B cell (primary cell): Measurements from ENCODE around the gene BRF1. TPM values are rescaled to one million over a fixed set of nuclear protein-coding genes. Genes with fewer than 3 reads are reported as not detected.

Source experiments
- ATAC-seq: fragments of 200-7000 bp; cut with Tn5 transposase; one replicate; pipeline ENCODE4 v1.10.0; 2021; ENCODE audit warnings: low read depth, mild to moderate bottlenecking, moderate number of reproducible peaks, moderate library complexity
- CTCF ChIA-PET: fragments of 350-600 bp; sonication (Branson Sonifier 250); formaldehyde crosslinking; loops from one replicate; lab custom pipeline; 2021; ENCODE audit warnings: antibody characterized with exemption, inconsistent platforms; lab: Charles Lee
- POLR2A ChIA-PET: fragments of 350-600 bp; sonication (Branson Sonifier 250); formaldehyde crosslinking; loops from one replicate; lab custom pipeline; 2021; ENCODE audit warnings: antibody characterized with exemption; lab: Charles Lee
- DNase-seq: peaks from one replicate; pipeline ENCODE4 v3.0.0; 2013
- H2AFZ ChIP-seq: 2 replicates; pipeline ENCODE4 v1.6.1; 2012; ENCODE audit warnings: mild to moderate bottlenecking, low read depth, low read length; ENCODE audit not compliant: insufficient read depth, poor library complexity, severe bottlenecking
- H3K27ac ChIP-seq, 2 donors: 1 replicate in 1 of 2; 2 replicates in 1 of 2; pipeline ENCODE4 v1.5.1; 2012 to 2013; ENCODE audit warnings: low read length in 2 of 2, mild to moderate bottlenecking in 2 of 2, moderate library complexity in 1 of 2
- H3K27me3 ChIP-seq, 4 experiments: fragments of 200-600 bp in 1 of 4; sonication (generic) in 1 of 4; replicated peaks in 1 of 4; 1 replicate in 2 of 4; 2 replicates in 2 of 4; pipeline versions ENCODE4 v1.6.1 to v1.7.0; 2013 to 2016; ENCODE audit warnings: low read length in 3 of 4, mild to moderate bottlenecking in 2 of 4, mixed read lengths in 1 of 4, moderate library complexity in 1 of 4; ENCODE audit not compliant: insufficient read depth in 4 of 4, control insufficient read depth in 3 of 4; ENCODE audit errors: control extremely low read depth in 1 of 4
- H3K36me3 ChIP-seq, 2 experiments: replicated peaks in 1 of 2; 1 replicate in 1 of 2; 2 replicates in 1 of 2; pipeline versions ENCODE4 v1.6.1 to v1.7.1; 2013; ENCODE audit warnings: low read length in 1 of 2; ENCODE audit not compliant: insufficient read depth in 2 of 2, control insufficient read depth in 1 of 2; ENCODE audit errors: control extremely low read depth in 1 of 2, extremely low read depth in 1 of 2
- H3K4me1 ChIP-seq, 2 donors: fragments of 200-600 bp in 1 of 2; sonication (generic) in 1 of 2; 1 replicate in 1 of 2; 2 replicates in 1 of 2; pipeline versions ENCODE4 v1.5.1 to v1.6.1; 2013 to 2017; ENCODE audit warnings: low read length in 2 of 2; ENCODE audit not compliant: control insufficient read depth in 2 of 2, insufficient read depth in 2 of 2
- H3K4me2 ChIP-seq: replicated peaks from 2 replicates; pipeline ENCODE3; 2012; ENCODE audit warnings: mild to moderate bottlenecking, low read depth, low read length; ENCODE audit not compliant: poor library complexity, severe bottlenecking
- H3K4me3 ChIP-seq, 5 experiments: fragments of 200-600 bp in 1 of 5; sonication (generic) in 1 of 5; 1 replicate in 3 of 5; 2 replicates in 2 of 5; pipeline versions ENCODE4 v1.5.1 to v1.7.0; 2011 to 2016; ENCODE audit warnings: low read length in 4 of 5, mild to moderate bottlenecking in 4 of 5, low read depth in 2 of 5, control low read depth in 1 of 5, moderate library complexity in 1 of 5; ENCODE audit not compliant: insufficient read depth in 1 of 5; ENCODE audit errors: control extremely low read depth in 1 of 5, extremely low read depth in 1 of 5
- H3K79me2 ChIP-seq: fragments of 200-600 bp; sonication (generic); one replicate; pipeline ENCODE4 v1.6.0; 2016; ENCODE audit warnings: low read length; ENCODE audit not compliant: control insufficient read depth, insufficient read depth
- H3K9ac ChIP-seq: fragments of 200-600 bp; sonication (generic); 2 replicates; pipeline ENCODE4 v1.6.1; 2017; ENCODE audit warnings: mild to moderate bottlenecking, low read length, moderate library complexity
- H3K9me3 ChIP-seq, 3 donors: one replicate each; pipeline versions ENCODE4 v1.6.1 to v1.7.1; 2013; ENCODE audit warnings: low read length in 2 of 3; ENCODE audit not compliant: control insufficient read depth in 2 of 3, insufficient read depth in 1 of 3; ENCODE audit errors: control extremely low read depth in 1 of 3
- H4K20me1 ChIP-seq: 2 replicates; pipeline ENCODE4 v1.6.0; 2012; ENCODE audit warnings: mild to moderate bottlenecking, low read length; ENCODE audit not compliant: insufficient read depth, control insufficient read depth, poor library complexity, severe bottlenecking
- H3K27ac Mint-ChIP-seq: one replicate; pipeline ENCODE4 v1.8.0; 2021; ENCODE audit warnings: mixed read lengths
- H3K27me3 Mint-ChIP-seq: one replicate; pipeline ENCODE4 v1.8.0; 2021; ENCODE audit warnings: mixed read lengths
- H3K4me1 Mint-ChIP-seq: one replicate; pipeline ENCODE4 v1.8.0; 2021; ENCODE audit warnings: mixed read lengths
- H3K4me3 Mint-ChIP-seq: one replicate; pipeline ENCODE4 v1.8.0; 2021; ENCODE audit warnings: mixed read lengths
- H3K9me3 Mint-ChIP-seq: one replicate; pipeline ENCODE4 v1.8.0; 2022; ENCODE audit warnings: mixed read lengths; ENCODE audit not compliant: insufficient read depth
- EZH2 ChIP-seq: IDR thresholded peaks from 2 replicates; pipeline ENCODE4 v1.6.1; 2012; ENCODE audit warnings: borderline replicate concordance, low read depth, mild to moderate bottlenecking, moderate library complexity, low read length; ENCODE audit not compliant: insufficient read depth, poor library complexity, severe bottlenecking
- WGBS: methylation state at CpG from one replicate; pipeline ENCODE4 v1.1.5; 2013; ENCODE audit warnings: missing lambda C conversion rate; ENCODE audit not compliant: insufficient coverage; 5-methylcytosine and 5-hydroxymethylcytosine counted together
- intact Hi-C: fragments of 100-400 bp; cut with micrococcal nuclease; formaldehyde crosslinking; loops from one replicate; pipeline ENCODE4 v1.10.0; 2022
- polyA plus RNA-seq: library from polyadenylated mRNA; depleted of rRNA; stranded (reverse); fragments of >200 nt; gene quantifications from 2 replicates; pipeline ENCODE4 v1.2.3, GENCODE V29; 2012
- total RNA-seq, 2 donors: library from RNA; stranded (reverse); fragments of 120-200 nt in 1 of 2; gene quantifications; 1 replicate in 1 of 2; 2 replicates in 1 of 2; pipeline versions ENCODE4 v1.2.3 to v1.2.4, GENCODE V29; 2013 to 2022
- TF ChIP-seq, protein P1 (sequence below): fragments of 200-600 bp; IDR thresholded peaks from one replicate; pipeline ENCODE4 v1.8.0; 2022; ENCODE audit warnings: antibody characterized with exemption, mild to moderate bottlenecking

Gene BRF1
- total and polyA plus RNA-seq, 2 donors (not counting 1 experiment from before 2014, with no cell fraction given), result 24.5 to 55.8 TPM

DNA sequence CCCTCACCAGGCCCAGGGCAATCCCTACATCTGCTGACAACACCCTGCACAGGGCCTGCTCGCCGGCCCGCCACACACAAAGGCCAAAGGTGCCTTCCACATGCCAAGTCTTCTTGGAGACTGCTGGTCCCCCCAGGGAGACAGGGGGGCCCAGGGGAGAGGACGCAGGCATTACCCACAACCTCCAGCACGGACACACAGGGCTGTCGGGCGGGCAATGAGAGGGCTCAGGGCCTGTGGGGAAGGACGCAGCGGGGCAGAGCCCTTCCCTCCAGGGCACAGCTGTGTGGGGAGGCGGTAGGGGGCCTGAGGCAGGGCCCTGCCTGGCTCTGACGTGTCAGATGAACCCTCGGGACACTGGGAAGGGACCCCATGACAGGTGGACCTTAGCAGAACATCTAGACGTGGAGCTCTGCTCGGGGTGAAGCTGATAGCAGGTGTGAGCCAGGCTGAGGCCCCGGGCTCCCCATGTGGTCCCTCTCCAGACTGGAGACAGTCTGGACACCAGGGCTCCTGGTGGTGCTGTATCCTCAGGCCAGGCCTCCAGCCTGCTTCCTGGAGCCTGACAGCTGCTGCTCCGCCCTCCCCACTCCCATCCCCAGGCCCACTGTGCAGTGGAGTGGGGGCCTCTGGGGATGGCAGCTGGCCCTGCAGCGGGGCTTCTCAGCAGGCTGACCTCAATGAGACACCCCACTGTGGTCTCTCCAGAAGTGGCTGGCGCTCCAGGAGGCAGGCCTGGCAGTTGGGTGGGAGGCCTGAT lies 88.1 kb downstream of the BRF1 start:
- Histone ChIP-seq H3K9ac (no peak overlapping the region), H4K20me1 (peaks cover 14% of the 10 kb centered on the region), H3K4me3 (no peak overlapping the region), H2AFZ (no peak overlapping the region), H3K27me3 (no peaks in the 10 kb centered on the region), H3K9me3 (peaks cover 0 to 7% (median 0%) of the 10 kb centered on the region in 3 donors), H3K27ac (no peak overlapping the region), H3K4me1 (no peaks in the 10 kb centered on the region), H3K4me2 (no peak overlapping the region), H3K79me2 (peaks cover 2% of the 10 kb centered on the region), H3K36me3 (peaks cover 2 to 27% of the 10 kb centered on the region in 2 experiments)
- intact Hi-C loops, result no loop called here
- Mint-ChIP-seq H3K9me3 (no peaks in the 10 kb centered on the region), H3K27me3 (no peaks in the 10 kb centered on the region), H3K4me3 (no peak overlapping the region), H3K4me1 (no peaks in the 10 kb centered on the region), H3K27ac (no peak overlapping the region)
- ATAC-seq (no peak), DNase-seq (no peak)
- no peak for TF ChIP-seq EZH2
- TF ChIP-seq, protein P1, sequence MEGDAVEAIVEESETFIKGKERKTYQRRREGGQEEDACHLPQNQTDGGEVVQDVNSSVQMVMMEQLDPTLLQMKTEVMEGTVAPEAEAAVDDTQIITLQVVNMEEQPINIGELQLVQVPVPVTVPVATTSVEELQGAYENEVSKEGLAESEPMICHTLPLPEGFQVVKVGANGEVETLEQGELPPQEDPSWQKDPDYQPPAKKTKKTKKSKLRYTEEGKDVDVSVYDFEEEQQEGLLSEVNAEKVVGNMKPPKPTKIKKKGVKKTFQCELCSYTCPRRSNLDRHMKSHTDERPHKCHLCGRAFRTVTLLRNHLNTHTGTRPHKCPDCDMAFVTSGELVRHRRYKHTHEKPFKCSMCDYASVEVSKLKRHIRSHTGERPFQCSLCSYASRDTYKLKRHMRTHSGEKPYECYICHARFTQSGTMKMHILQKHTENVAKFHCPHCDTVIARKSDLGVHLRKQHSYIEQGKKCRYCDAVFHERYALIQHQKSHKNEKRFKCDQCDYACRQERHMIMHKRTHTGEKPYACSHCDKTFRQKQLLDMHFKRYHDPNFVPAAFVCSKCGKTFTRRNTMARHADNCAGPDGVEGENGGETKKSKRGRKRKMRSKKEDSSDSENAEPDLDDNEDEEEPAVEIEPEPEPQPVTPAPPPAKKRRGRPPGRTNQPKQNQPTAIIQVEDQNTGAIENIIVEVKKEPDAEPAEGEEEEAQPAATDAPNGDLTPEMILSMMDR, result no peak
- 96% methylated on average over 17 of the region's 18 CpGs for WGBS
- ChIA-PET POLR2A (no interaction called here), CTCF (no interaction called here)

DNA sequence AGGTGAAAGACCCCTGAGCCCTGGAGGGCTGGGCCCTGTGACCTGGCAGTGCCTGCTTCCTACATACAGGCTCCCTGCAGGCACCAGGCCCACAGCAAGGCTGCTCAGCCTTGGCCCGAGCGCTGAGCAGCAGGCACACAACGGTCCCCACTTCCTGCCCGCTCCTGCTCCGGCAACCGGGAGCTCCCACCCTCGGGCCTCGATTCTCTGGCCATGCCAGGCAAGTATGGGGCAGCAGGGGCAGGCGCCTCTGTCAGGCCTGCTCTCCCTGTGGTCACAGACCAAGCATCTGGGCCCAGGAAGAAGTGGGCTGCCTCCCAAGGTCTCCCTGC lies 89.1 kb downstream of the BRF1 start:
- H2AFZ ChIP-seq, result no peak overlapping the region
- TF ChIP-seq, protein P1, result no peak
- no peak for TF ChIP-seq EZH2
- intact Hi-C loops, result no loop called here
- DNase-seq (no peak), ATAC-seq (no peak)
- WGBS, result 88% methylated on average over 9 of the region's 9 CpGs
- H3K79me2 ChIP-seq, result peaks cover 2% of the 10 kb centered on the region
- Mint-ChIP-seq H3K4me1 (no peaks in the 10 kb centered on the region), H3K27ac (no peak overlapping the region), H3K4me3 (no peak overlapping the region), H3K9me3 (no peaks in the 10 kb centered on the region), H3K27me3 (no peaks in the 10 kb centered on the region)
- peaks cover 0 to 7% (median 0%) of the 10 kb centered on the region in 3 donors for H3K9me3 ChIP-seq
- H3K9ac ChIP-seq, result no peak overlapping the region
- H3K4me1 ChIP-seq, result no peaks in the 10 kb centered on the region
- no peak overlapping the region for H3K4me2 ChIP-seq
- peaks cover 2 to 19% of the 10 kb centered on the region in 2 experiments for H3K36me3 ChIP-seq
- ChIA-PET POLR2A (no interaction called here), CTCF (interaction anchor here (1.6 kb wide), 1 partner anchor 140 kb away, joined by 3 read pairs; no protein-coding TSS in a partner anchor)
- H3K27ac ChIP-seq, result no peak overlapping the region
- H4K20me1 ChIP-seq, result peaks cover 14% of the 10 kb centered on the region
- no peaks in the 10 kb centered on the region for H3K27me3 ChIP-seq
- H3K4me3 ChIP-seq, result no peak overlapping the region
